Stimulated activated CD8-positive, alpha-beta memory T cell treated with anti-CD3 and anti-CD28 coated beads, Interleukin-4, amount 100 ng/mL, for 24 hours (primary cell): ENCODE data around the gene VAV2.

Experiments used
- DNase-seq: peaks from one replicate; pipeline ENCODE4 v3.0.0-alpha.2; 2020; ENCODE audit warnings: low read depth

VAV2 gene

GRCh38 chr9:133980864-133981588, 11.1 kb downstream of the VAV2 start:
- DNase-seq = no peak

DNA sequence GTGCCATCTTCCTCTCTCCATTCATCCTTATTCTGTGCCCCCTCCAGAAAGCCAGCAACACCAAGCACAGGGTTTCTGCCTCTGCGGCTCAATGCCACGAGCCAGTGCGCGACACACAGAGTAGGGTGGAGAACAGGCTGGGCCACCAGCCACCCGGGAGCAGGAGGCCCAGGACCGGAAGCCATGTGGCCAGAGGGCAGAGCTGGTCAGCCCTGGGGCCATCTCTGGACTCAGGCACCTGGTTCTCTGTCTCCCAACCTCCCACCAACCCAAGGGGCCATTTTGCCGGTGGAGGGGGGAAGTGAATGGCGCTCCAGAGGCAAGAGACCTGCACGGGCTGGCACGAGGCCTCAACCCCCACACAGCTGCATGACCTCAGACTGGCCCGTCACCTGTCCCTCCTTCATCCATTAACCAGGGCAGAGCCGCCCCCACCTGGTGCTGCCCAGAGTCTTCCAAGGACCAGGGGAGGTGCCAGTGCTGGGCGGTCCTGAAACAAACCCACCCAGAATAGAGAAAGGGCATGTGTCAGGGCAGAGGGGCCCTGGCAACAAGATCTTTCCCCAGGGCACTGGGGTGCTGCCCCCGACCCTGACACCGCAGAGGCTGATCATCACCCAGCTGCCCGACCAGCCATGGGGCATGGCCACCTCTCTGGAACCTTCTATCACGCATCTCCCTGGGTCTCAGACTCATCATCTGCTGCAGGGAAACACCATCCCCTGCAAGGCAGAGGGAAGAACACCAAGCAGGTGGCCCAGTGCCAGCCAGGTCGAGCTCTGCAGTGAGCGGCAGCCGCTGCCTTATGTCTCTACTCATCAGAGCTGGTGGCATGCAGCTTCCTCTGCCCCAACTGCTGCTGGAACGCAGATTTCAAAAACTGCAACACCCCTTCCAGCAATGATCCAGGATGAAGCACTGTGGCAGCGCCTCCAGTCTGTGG, 11.9 kb downstream of the VAV2 start:
- no peak for DNase-seq

GRCh38 chr9:133979273-133979920, 12.7 kb downstream of the VAV2 start:
- DNase-seq = no peak

GRCh38 chr9:133978899-133979272, 13.2 kb downstream of the VAV2 start:
- no peak for DNase-seq

- DNase-seq = no peak
Measured at GRCh38 chr9:133978226-133978898, 13.8 kb downstream of the VAV2 start.

- DNase-seq = no peak
Measured at GRCh38 chr9:133977421-133978201, 14.5 kb downstream of the VAV2 start.

GRCh38 chr9:133976887-133977286, 15.2 kb downstream of the VAV2 start:
- no peak for DNase-seq

DNA sequence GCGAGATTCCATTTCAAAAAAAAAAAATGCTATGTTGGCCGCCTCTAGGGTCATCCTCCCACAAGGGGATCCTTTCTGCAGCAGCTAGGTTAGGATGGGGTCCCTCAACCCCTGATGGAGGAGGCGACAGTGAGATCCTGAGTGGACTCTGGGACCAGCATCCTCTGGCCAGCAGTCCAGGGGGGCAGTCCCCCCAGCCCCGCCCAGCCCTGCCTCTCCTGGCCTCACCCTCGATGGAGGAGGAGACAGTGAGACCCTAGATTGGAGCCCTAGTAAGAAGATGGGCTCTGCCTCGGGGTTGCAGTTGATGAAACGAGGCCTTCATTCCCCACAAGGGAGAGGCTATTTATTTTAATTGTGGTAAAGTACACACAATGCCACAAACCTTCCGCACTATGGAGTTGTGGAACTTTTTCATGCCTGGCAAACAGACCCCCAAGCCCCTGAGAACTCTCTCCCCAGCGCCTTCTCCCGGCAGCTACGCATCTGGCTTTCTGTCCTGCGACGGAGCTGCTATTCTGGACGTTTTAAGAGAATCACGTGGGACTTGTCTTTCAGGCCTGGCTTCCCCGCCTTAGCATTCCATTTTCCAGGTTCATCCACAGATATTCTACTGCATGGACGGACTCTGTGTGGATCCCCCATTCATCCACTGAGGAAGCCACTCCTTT, 15.8 kb downstream of the VAV2 start:
- no peak for DNase-seq

DNA sequence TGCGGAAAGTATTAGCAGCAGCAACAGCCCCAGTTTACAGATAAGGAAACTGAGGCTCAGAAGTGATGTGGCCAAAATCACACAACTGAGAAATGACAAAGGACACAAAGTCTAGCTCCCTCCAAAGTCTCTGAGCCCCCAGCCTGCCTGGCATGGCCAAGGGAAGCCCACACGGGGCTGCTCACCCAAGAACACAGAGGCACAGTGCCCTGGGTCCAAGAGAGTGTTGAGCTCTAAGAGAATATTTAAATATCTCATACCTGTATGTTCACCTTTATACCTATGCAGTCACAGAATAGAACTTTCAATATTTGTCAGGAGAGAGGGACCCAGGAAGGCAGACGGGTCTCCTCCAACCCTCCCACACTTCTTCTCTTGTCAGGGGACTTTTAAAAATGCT, 16.6 kb downstream of the VAV2 start:
- DNase-seq = no peak

DNA sequence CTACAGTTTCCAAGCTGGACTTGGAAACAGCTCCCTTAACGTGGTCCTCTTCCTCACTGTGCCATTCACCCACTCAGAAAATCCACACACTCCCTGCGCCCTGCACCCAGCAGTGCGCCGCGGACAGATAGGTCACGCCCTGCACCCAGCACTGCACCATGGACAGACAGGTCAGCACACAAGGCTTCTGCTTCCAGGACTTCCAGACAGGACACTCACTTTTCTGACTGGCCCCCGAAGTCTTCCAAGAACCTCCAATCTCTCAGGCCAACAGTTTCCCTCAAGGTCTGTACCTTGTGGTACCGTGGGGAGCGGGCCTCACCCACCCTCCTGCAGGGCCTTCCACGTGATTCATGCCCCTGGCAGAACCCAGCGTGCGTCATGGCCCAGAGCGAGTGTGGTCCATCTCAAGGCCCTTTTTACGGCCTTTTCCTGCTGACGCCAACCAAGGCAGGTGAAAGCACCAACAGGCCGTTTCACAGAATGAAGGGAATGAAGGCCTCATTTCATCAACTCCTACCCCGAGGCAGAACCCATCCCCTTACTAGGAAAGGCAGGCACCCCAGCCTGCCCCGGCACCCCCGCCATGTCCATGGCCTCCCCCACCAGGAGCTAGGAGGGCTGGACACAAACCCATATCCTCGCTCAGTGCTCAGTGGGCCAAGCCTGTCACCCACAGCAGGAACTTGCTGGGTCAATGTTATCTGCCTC, 17.3 kb downstream of the VAV2 start:
- DNase-seq = no peak

- DNase-seq = no peak
Measured at GRCh38 chr9:133973791-133974630, 18.1 kb downstream of the VAV2 start.

DNA sequence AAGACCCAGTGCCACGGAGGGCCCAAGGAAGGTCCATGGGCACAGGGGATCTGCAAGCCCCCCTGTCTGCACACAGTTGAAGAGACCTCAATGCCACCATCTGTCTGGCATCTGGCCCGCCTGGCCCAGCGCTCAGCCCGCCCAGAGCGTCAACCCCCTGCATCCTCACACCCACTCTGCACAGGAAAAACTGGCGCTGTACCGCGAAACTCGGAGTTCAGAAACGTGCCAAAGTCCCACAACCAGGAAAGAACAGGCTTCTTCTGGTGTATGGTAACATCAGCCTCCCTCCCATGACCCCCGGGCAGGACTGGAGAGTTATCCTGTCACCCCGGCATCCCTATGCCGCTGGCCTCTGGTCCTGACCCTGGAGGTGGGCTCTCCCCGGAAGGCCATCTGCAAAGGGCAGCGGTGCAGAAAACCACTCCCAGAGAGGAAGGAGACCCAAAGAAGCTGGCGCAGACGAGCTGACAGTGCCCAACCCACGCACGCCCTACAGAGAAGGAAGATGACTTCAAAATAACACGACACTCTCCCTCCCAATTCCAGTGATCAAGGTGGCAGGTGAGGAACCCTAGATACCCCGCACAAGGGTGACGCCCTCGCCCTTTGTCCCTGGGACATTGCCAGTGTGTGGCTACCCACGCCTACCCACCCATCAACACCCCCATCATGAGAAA, 18.9 kb downstream of the VAV2 start:
- DNase-seq = no peak

DNA sequence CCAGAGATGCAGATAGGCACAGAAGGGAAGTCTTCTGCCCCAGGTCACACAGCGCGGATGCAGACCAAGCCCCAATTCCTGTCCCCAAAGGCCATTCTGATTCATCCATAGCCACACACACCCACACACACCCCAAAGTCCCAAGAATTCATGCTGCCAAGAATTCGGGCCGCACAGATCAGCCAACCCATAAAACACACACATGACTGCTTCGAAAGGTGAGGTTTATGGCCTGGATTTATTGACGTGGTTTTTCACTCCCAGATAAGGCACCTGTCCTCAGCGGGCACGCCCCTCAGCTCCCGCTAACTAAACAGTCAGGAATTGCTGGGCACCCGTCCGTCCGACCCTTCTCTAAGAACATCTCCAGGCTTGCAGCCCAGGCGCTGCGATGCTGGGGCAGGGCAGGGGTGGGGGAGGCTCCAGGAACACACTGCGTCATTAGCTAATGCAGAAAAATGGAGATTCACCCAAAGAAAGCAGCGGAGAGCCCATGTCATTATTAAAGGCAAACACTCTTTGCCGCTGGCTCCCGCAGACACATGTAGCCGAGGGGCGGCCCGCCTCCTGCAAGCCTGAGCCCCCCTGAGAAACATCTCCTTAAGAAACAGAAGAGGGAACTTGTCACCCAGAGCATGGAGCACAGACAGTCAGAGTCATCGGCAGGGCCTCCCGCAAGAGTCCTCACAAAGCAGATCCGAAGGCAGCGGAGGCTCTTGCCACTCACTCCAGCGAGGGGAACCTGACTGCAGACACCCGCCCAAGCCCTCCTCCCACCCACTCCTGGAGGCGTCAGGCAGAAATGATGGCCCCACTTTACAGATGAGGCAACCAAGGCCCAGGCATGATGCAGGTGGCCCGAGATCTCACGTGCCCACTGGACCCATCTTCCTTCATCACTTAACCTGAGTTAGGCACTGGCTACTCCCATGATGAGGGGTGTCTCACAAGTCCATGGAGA, 19.9 kb downstream of the VAV2 start:
- no peak for DNase-seq

DNA sequence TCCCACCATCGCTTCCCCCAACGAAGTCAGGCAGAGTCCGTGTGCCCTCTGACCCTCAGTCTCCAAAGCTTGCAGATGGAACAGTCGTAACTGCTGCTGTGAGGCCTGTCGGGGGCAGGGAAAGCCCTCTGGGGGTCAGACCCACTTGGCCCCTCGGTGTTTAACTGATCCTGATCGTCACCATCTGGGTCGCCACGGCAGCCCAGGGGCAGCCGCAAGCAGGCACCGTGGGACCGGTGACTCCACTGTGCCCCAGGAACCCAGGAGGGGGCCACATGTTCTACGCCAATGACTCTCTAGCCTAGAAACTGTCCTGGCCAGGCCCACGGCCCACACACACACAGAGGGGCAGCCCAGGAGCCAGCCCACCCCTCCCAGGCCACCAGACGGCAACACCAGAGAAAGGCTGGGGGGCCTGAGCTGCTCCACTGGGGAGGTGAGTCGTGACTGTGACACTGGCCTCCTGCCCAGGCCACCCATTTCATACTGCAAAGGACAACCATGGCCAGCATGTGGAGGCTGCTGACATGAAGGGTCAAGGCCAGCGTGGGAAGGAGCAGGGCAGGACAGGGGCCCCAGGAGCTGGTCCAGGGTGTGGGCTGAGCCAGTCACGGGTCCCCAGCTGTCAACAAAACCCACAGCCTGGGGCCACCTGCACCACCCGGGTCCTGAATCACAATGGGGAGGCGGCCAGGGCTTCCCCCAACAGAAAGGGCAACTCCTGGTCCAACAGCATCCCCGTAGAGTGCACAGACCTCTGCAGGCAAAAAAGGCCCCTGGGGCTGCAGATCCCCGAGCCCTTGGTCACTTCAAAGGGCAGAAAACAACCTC, 20.8 kb downstream of the VAV2 start:
- DNase-seq = no peak

- no peak for DNase-seq
Measured at GRCh38 chr9:133970581-133971058, 21.5 kb downstream of the VAV2 start.
